ENCODE measurements around the gene MTUS2.

Gene MTUS2

DNA sequence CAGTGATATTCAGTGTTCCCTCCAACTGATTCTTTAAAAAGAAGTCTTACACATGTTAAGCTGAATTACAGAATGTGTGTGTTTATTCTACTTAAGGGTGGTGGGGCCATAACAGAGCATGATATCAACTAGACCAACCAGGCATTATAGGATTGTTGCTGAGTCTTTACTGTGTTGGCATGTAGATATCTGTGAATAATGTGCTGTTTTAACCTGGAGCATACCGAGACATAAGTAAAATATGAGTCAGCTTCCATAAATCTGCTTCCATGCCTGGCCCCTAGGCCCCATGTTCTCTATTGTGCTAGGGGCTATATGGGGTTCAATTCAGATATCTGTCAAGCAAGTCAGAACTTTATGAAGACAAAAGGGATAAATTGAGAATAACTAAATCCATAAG is 295.7 kb downstream of the MTUS2 start:
- DNase-seq: no peak

DNA sequence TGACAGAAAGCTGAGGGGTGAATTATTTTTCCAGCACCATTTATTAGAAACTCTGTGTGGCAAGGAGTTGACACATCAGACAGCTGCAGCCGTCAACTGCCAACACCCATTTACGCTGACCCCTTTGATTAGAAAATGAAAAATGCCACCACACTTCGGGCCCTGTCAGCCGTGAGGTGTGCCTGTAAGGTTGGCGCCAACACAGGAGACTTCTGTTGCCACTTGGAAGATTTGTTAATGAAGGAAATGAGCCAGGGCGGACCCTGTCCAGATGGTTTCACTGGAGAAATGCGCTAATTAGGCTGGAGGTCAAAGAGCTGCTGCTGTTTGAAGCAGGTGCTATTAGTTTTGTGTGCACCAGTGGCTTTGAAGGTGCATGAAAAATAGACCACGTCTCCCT is 297.5 kb downstream of the MTUS2 start:
- no peak for DNase-seq

DNA sequence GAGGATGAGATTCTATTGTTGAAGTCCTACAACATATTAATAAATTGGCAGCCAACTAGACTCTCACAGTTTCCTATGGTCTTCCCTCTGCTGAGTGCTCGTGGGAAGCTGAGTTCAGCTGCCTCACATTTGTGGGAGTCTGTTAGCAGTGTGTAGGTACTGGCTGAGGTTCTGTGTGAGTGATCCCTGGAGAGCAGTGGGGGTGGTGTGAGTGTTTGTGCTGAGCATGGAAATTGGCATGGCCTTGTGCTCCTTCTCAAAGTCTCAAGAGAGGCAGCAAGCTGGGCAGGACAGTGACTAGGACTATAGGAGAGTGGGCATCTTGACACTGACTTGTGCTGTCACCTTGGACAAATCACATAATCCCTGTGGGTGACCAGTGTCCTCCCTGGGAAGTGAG is 298.3 kb downstream of the MTUS2 start:
- DNase-seq: no peak

DNA sequence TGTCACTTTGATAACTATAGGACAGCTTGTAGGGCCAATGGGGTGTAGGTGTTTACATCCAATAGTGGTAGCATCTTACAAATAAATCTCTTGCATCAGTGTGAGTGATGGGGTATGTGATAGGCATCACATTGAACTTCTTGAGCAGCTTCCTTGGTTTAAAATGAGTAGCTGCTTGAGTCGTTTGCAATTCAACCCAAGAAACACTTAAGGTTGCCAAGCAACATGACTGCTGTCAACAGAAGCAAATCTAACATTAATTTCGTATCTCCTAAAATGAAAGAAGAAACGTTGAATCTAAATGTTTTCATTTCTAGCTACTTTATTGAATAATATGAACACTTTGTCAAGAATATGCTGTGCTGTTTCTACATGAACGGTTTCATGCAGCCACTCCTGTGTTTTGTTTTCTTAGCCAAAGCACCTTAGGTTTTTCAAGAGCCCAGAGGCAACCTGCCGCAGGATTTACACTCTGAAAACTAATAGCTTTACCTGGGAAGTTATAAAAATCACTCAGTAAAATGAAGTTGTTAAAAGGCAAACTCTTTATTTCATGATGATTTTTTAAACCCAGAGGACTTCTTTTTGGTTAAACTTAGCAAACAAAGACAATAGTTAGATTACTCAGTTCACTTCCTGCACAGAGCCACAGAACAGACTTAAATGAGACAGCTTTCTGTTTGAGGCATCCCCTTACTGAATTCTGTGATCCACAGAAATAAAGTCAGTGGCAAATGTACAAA is 305.2 kb downstream of the MTUS2 start:
- DNase-seq: no peak

DNA sequence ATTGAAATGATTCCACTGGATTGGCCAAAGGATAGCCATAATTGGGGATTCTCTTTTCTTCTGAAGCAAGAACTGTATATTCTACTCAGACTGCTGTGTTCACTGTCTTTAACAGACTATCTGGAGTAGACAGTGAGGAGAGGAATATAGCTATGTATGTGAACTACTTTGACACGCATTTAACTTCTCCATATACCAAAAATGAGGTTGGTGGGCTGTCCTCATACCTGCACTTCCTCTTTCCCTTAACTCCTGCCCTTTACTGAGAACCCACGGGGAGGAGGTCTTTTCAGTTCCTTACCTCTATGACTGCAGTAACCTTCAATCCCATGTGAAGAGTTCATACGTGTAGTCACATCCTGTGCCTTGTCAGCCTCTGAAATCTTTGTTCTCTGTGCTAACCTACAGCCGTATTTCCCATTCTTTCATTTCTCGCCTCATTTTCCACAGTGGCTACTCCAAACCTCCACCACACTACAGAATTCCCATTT is 305.8 kb downstream of the MTUS2 start:
- no peak for DNase-seq

DNA sequence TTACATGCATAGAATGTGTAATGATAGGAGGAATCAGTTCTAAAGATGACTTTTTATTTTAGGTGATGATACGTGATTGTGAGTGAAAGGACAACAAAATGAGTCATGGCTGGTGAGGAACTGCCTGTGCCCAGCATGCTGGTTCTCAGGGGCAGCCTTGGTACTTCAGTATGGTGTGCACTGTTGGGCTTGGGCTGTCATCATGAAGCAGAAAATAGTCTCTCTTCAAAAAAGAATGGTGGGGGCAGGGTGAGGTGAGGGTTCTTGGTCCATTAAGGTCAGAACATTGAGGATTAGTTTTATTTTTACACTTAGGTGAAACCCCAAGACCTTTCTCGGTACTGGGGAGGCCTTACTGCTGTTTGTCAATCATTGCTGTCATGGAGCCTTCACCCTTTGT is 309.5 kb downstream of the MTUS2 start:
- DNase-seq: no peak

DNA sequence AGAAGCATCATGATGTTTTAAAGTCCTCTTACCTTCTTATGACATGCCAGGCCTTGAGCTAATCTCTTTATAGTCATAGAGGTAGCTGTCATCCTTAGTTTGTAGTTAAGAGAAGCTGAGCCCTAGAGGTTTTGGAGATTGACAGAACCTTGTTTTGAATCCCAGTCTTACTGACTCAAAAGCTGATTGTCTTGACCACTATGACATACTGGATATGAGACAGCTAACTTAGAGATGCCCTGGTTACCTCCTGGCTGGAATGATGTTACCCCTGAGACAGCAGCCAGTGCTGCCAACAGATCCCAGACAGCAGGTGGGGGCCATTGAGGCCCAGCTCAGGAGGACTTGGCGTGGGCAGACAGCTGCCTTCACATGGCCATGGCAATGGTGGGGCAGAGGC is 311.0 kb downstream of the MTUS2 start:
- no peak for DNase-seq

DNA sequence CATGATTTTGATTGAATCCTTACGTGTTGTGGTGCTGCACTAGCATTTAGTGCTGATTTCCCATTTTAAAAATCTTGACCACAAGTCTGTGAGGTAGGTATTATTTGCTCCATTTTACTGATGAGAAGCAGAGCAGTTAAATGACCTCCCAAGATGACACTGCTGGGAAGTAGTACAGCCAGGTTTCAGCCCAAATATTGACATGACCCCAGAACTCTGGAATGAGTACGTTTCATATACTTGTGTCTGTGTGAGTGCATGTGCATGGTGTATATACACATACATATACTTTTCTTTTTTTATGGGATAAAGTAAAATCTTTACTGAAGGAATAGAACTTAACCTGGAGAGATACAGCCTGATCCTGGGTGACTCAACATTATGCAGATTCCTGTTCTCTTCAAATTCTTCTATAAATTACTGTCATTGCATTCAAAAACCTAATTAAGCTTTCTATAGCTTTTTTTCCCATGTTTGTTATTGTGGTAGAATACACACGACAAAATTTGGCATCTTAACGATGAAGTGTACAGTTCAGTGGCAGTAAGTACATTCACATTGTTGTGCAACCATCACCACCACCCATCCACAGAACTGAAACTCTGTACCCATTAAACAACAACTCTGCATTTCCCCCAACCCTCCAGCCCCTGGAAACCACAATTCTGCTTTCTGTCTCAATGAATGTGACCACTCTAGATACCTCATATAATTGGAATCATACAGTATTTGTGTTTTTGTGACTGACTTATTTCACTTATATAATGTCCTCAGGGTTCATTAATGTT is 311.9 kb downstream of the MTUS2 start:
- DNase-seq: no peak

DNA sequence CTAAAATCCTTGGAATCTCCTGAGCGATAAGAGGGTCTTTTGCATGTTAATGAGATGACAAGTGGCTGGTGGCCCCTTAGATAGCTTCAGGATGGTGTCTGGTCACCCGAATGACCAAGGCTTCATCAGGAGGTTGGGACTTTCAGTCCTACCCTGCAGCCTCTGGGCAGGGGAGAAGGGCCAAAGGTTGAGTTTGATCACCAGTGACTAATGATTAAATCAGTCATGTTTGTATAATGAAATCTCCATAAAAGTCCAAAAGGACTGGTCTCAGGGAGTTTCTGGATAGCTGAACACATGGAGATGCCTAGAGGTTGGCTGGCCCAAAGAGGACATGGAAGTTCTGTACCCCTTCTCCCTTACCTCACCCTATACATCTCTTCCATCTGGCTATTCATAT is 316.2 kb downstream of the MTUS2 start:
- no peak for DNase-seq

DNA sequence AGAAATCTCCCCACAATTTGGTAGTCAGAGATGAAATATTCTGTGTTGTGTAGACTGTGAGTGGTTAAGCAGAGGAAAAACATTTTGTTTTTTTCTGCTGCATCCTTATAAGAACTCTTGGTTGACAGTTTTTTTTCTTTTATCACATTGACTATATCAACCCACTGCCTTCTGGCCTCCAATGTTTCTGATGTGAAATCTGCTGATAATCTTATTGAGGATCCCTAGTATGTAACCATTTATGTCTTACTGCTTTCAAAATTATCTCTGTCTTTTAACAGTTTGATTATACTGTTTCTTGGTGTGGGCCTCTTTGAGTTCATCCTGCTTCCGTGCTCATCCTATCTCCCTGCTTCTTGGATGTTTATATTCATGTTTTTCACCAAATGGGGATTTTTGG is 316.9 kb downstream of the MTUS2 start:
- DNase-seq: no peak

DNA sequence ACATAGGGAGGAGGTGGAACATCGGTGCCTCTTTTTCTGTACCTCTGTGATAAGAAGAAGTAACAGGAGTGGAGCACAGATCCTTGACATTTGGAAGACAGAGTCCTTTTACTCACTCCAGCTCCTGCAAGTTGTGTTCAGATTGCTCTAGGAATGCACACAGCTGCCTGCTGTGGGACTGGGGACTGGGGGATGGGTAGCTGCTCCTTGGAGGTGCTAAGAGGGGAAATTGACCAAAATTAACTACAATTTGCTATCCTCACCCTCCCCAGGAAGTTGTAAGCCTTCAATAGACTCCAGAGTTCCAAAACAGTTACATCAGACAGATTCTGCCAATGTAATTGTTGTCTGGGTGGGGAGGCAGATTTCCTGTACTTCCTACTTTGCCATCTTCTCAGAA is 317.9 kb downstream of the MTUS2 start:
- no peak for DNase-seq

DNA sequence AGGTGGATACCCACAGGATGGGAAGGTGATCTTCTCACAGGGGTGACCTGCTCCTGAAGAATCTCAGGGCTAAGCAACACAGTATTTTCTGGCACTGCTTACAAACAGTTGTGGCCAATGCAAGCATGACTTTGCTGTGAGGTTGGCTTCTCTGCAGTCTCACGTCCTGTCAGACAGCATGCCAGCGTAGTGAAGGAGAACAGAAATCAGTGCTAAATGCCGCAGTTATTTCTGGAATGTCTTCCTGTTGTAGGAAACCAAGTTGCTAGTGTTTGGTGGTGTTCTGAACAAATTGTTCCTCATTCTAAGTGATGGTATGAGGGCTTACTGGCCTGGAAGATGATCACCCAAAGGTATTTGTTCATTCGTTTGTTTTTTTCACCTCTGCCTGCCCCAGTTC is 320.1 kb downstream of the MTUS2 start:
- no peak for DNase-seq

DNA sequence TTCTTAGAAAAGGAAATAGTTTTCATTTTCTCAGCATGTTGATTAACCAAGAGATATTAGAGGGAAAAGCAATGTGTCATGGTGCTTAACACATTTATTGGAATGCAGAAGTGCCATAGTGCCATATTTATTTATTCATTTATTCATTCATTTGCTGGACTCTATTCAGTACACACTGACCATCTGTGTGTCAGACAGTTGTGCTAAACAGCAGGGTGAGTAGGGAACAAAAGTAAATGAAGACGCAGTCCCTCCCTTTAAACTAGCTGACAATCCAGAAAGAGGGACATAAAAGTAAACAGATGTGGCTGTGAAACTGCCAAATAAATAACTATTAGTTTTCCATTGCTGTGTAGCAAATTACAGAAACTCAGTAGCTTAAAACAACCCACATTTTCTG is 323.7 kb downstream of the MTUS2 start:
- no peak for DNase-seq

DNA sequence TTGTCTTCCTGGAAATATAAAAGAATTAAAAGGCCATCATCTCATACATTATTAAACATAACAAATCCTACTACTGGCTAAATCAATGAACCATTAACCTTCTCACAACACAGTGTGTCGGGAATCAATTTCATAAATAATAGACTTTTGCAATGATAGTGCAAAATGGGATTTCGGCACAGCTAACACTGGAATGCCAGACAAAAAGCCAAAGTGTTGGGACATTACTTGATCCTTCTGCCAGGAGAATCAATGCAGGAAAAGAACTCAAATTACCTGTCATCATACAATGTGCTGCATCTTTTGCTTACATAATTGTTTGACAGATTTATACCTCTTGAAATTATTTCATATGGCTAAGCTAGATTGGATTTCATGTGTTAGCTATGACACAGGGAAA is 334.3 kb downstream of the MTUS2 start:
- no peak for DNase-seq

DNA sequence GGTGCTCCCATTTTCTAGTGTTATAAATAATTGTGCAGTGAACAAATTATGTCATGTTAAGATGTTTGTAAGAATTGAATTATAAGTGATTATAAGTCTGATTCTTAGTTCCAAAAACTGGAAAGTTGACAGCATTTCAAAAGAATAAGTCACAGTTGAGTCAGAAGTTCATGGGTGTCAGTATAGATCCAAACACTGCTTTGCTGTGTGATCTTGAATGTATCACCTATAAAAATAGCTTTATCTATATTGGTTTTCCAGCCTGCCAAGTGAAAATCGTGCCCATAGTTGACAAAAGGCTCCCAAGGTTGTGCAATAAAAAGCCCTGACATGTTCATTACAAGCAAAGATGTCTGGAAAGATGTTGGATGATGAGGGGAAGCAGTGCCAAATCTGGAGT is 336.0 kb downstream of the MTUS2 start:
- no peak for DNase-seq

DNA sequence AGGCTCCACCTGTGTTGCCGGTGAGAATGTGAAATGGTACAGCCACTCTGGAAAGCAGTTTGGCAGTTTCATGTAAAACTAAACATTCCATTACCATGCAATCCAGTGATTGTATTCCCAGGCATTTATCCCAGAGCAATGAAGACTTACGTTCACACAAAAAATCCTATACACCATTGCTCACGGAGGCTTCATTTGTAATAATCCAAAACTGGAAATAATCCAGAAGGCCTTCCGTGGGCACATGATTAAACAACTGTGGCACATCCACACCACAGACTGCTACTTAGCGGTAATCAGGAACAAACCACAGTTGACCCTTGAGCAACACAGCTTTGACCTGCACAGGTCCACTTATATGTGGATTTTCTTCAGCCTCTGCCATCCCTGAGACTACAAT is 339.7 kb downstream of the MTUS2 start:
- no peak for DNase-seq

DNA sequence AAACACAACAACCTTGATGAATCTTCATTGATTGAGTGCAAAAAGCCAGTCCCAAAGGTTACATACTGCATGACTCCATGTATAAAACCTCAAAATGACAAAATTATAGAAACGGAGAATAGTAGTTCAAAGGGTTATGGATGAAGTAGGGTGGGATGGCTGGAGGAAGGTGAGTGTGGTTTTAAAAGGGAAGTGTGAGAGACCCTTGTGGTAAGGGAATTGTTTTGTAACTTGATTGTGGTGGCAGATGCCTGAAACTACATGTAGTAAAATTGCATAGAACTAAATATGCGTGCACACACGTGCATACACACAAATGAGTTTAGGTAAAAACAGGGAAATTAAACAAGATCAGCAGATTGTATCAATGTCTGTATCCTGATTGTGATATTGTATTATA is 340.7 kb downstream of the MTUS2 start:
- DNase-seq: no peak

DNA sequence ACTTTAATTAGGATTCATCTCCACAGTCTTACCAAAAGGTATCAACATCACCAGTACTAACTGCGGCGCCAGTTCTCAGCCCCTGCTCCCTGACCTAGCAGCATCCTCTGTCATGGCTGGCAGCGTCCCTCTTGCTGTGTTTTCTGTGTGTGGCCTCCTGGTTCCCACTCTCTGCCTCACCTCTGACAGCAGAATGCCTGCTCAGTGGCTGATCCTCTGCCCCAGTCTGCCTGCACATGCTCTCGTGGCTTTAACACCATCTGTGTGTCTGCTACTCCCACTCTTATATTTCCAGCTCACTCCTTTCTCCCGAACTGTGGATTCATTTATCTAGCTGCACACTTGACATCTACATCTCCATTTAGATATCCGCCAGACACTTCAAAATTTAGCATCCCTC is 341.5 kb downstream of the MTUS2 start:
- no peak for DNase-seq

DNA sequence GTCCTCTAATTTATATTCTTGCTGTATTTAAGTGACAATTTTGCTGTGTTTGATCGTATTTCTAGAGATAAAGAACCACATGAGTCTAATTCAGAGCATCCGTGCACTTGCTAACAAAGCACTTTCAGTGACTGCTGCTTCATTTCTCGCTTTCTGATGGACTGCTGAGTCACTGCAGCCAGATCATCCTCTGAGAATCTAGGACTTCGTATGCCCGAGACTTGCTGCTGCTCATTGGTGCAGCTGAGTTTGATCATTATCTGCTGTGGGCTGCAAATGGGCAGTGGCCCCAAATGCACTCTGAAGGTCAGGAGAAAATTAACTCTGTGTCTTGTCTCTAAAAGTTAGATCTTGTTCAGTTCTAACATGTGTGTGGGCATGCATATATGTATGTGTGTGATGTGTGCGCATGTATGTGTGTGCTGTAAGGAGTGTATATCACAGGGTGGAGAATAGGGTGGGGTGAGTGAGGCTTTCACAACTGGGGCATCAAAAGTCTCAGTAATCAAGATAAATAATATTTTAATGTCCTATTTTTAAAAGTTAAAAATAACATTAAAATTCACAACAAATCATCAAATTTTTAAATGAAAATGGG is 342.6 kb downstream of the MTUS2 start:
- no peak for DNase-seq

DNA sequence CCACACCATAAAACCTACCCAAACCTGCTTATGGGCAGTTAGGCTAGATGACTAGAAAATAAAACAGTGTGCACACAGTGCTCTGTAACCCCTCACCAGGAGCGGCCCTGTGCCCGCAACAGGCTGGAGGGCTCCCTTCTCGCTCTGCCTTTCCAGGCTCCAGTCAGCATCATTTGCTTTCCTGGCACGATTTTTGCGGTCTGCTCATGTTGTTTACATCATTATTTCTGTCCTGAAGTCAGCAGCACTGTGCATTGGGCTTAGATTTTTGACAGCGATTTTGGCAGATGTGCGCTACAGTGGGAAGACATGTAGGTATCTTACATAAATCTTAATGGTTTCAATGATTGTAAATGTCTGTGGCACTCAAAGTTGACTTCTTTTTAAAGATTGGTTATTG is 344.0 kb downstream of the MTUS2 start:
- DNase-seq: no peak

DNA sequence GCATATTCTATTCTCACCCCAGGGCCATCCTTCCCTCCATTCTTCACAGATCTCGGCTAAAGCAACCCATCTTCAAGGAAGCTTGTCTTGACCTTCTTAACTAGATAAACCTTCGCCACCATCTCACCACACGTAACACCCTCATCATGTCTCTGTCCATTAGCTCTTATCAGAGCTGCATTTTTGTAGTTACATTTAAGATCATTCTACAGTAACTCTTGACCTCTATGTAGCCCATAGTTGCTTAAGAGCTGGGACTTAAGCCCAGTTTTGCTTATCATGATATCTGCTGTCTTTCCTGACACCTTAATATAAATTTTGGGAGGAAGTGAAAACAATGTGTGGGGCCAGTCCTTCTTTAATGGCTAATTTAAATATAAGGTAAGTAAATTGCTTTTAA is 345.1 kb downstream of the MTUS2 start:
- DNase-seq: no peak

DNA sequence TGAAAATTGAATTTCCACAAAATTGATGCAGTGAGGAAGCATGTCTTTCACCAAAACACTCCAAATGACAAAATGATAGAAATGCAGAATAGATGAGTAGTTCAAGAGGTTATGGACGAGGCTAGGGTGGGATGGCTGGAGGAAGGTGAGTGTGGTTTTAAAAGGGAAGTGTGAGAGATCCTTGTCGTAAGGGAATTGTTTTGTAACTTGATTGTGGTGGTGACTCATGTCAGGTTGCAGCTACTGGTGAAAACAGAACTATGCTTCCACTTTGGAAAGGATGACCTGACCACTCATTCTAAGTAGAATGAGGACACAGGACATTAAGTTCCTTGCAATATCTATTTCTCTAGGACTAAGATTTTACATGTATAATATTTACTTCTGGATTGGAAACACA is 345.7 kb downstream of the MTUS2 start:
- no peak for DNase-seq

DNA sequence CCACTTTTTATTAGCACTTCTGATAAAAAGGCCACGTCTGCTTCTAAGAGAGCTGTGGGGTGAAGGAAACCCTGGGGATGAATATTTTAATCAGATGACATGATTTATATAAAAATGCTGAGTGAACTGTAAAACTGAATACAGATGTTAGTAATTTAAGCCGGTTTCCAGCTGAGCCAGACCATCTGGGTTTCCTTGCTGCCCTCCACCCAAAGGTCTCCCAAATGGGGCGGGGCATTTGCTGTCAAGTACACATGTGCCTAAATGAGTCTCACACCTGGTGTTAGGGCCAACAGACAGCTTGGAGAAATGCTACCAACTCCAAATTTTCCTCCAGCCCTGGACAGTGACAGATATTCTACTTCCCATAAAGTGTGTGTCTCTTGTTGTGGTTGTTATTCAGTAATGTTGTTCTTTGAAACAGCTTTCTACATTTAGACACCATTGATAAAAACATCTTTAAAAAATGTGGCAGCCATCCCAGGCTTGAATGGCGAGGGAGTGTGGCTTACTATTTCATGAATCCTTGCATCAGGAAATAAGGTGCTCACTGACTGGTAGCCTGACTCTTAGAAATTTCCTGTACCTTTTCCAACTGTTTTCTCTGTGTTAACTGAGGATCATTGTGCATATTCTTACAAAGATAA is 350.4 kb downstream of the MTUS2 start:
- DNase-seq: no peak

DNA sequence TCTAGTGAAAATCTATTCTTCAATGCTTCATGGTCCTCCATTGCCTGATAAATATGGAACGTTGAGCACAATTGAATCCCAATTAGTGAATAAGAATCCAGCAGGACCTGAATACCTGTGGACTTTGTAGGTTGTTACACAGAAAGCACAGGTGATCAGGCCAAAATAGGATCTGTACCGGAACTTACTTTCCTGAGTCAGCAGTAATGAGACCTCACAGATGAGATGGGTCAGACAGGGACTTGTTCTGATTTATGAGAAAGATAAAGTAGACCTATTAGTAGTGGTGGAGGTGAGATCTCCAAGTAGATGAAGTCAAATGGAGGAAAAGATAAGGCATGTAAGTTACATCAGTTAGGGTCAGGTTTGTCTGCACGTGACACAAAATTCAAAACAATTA is 351.1 kb downstream of the MTUS2 start:
- no peak for DNase-seq

Data from NCI-H1105 (cell line).